VCaP (cell line): Measurements from ENCODE around the gene GTF3C6.

Source experiments
- H3K27ac ChIP-seq: fragments of 450-650 bp; 2 replicates; pipeline ENCODE4 v1.5.1; 2017
- TF ChIP-seq, protein P1 (sequence below): fragments of 450-650 bp; conservative IDR thresholded peaks from 2 replicates; pipeline ENCODE4 v1.5.1; 2017; ENCODE audit warnings: mild to moderate bottlenecking, moderate library complexity

GTF3C6 gene

DNA sequence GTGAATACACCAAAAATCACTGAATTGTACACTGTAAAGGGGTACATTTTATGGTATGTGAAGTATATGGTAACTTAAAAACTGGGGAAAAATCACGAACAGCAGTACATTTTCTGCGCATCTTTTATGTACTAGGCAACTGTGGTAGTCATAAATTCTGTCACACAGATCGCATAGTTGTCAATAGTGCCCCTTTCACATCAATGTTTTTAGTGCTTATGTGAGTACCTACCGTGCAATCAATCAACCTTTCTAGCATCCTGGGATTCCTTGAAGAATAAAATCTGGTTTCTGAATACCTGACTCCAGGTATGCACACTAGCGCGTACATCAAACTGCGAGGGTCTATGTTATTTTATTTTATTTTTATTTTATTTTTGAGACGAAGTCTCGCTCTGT lies 22.7 kb downstream of the GTF3C6 start:
- TF ChIP-seq, protein P1, sequence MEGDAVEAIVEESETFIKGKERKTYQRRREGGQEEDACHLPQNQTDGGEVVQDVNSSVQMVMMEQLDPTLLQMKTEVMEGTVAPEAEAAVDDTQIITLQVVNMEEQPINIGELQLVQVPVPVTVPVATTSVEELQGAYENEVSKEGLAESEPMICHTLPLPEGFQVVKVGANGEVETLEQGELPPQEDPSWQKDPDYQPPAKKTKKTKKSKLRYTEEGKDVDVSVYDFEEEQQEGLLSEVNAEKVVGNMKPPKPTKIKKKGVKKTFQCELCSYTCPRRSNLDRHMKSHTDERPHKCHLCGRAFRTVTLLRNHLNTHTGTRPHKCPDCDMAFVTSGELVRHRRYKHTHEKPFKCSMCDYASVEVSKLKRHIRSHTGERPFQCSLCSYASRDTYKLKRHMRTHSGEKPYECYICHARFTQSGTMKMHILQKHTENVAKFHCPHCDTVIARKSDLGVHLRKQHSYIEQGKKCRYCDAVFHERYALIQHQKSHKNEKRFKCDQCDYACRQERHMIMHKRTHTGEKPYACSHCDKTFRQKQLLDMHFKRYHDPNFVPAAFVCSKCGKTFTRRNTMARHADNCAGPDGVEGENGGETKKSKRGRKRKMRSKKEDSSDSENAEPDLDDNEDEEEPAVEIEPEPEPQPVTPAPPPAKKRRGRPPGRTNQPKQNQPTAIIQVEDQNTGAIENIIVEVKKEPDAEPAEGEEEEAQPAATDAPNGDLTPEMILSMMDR = no peak
- peak overlapping the region; percentile 81 for H3K27ac ChIP-seq

DNA sequence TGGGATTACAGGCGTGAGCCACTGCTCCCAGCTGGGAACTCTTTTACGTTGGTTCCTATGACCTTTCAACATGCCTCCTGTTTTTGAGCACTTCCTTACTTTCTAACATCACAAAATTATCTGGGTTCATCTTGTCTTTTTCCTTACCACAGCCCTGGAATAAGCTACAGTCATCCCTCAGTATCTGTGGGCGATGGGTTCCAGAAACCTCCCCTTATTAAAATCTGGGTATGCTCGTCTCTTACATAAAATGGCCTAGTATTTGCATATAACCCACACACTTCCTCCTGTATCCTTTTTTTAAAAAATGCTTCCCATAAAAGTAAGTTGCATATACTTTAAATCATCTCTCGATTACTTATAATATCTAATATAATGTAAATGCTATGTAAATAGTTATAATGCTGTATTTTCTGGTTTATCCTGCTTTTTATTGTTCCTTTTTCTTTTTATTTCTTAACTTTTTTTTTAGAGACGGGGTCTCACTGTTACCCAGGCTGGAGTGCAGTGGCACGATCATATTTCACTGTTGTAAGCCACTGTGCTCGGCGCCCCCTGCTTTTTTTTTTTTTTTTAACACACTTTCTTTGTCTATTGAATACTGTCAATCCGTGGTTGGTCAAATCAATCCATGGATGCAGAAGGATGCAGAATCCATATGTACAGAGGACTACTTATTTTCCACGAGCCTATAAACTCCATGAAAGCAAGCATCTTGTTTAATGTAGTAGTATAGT lies 32.5 kb downstream of the GTF3C6 start:
- no peak overlapping the region; the same call in 1 of the 2 replicates for H3K27ac ChIP-seq
- TF ChIP-seq, protein P1 = peak; percentile 39

DNA sequence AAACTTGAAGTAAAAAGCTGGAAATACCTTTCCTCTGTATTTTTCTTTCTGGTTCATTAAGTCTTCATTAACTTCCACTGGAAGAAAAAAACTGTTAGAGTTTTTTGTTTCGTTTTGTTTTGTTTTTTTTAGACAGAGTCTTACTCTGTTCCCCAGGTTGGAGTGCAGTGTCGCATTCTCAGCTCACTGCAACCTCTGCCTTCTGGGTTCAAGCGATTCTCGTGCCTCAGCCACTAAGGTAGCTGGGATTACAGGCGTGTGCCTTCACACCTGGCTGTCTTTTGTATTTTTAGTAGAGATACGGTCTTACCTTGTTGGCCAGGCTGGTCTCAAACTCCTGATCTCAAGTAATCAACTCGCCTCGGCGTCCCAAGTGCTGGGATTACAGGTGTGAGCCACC lies 38.2 kb downstream of the GTF3C6 start:
- H3K27ac ChIP-seq = peak overlapping the region; percentile 13; the same call in 1 of the 2 replicates
- TF ChIP-seq, protein P1 = no peak

DNA sequence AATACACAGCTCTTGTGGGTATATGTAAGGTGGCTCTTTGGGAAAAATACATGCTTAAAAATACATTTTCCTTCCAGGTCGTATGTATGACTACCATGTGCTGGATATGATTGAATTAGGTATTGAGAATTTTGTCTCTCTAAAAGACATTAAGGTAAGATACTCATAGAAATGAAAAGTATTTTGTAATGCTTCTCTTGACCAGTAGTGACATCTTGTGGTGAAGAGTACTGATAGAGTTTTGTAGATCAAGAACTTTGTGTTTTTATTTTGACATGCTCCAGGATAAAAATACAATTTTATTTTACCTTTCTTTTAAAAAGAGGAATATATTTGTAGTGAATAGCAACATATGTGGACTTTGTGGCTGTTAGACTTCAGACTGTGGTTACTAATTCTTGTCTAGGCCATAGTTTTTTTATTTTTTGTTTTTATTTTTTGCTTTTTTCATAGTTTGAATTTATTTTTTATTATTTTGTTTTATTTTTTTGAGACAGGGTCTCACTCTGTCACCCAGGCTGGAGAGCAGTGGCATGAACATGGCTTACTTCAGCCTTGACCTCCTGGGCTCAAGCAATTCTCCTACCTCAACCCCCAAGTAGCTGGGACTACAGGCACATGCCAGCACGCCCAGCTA lies 41.2 kb downstream of the GTF3C6 start:
- TF ChIP-seq, protein P1 = peak; percentile 72

DNA sequence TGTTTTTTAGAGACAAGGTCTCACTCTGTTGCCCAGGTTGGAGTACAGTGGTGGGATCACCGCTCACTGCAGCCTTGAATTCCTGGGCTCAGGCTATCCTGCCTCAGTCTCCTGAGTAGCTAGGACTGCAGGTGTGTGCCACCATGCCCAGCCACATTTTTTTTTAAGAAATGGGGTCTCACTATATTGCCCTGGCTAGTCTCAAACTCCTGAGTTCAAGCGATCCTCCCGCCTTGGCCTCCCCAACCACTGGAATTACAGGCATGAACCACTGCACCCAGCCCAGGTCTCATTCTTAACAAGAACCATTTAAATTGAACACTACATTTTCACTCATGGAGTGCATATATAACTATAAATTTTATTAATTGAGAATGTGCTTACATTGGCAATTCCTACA lies 43.8 kb downstream of the GTF3C6 start:
- no peak overlapping the region for H3K27ac ChIP-seq
- TF ChIP-seq, protein P1 = no peak

More for the DNA sequence above, 41.2 kb downstream of the GTF3C6 start:
- peak overlapping the region; percentile 61 for H3K27ac ChIP-seq

DNA sequence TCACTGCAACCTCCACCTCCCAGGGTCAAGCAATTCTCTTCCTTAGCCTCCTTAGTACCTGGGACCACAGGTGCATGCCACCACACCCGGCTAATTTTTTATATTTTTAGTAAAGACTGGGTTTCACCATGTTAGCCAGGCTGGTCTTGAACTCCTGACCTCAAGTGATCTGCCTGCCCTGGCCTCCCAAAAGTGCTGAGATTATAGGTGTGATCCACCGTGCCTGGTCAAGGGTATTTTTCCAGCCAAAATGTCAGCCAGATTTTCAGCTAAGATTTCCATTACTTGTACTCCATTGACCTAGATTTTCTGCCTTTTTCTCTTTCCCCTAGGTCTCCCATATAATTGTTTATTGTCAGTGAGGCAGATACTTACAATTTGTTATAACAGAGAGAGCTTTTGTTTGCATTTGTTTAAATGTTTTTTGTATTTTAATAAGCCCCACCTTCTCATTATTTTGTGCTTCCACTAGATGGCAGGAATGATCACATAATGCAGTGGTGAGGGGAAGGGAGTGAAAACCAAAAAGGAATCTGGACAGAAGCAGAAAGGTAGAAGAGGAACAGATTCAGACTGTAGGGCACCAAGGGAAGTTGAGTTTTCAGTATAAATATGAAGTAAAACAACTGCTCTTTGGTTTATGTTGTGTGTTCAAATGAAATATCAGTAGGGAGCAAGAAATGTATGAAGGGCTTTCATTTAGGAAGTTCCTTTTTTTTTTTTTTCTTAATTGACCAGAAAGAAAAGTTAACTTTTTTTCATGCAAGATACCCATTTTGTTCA lies 53.0 kb downstream of the GTF3C6 start:
- TF ChIP-seq, protein P1 = peak; percentile 78
- peak overlapping the region; percentile 37 for H3K27ac ChIP-seq

DNA sequence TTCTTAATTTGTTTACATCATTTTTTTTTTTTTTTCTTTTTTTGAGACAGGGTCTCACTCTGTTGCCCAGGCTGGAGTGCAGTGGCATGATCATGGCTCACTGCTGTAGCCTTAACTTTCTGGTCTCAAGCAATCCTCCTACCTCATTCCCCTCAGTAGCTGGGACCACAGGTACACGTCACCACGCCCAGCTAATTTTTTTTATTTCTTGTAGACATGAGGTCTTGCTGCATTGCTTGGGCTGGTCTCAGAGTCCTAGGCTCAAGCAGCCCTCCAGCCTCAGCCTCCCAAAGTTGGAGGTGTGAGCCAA lies 53.6 kb downstream of the GTF3C6 start:
- TF ChIP-seq, protein P1 = no peak
- peak overlapping the region; percentile 37 for H3K27ac ChIP-seq

DNA sequence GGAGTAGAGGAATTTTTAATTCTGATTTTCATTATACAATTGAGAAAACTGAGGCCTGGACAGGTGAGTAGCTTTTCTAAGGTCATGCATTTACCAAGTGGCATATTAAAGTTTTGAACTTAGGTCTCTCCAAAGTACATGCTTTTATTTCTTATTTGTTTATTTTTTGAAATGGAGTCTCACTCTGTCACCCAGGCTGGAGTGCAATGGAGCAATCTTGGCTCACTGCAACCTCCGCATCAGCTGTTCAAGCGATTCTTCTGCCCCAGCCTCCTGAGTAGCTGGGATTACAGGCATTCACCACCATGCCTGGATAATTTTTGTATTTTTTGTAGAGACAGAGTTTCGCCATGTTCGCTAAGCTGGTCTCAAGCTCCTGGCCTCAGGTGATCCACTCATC lies 54.0 kb downstream of the GTF3C6 start:
- peak overlapping the region; percentile 37 for H3K27ac ChIP-seq
